Superior temporal gyrus (tissue), 1 donor: ENCODE data around the gene PCNA.

ENCODE experiments used
- DNase-seq: peaks from one replicate; pipeline ENCODE4 v3.0.0-alpha.2; 2016; ENCODE audit errors: extremely low spot score

The PCNA gene

DNA sequence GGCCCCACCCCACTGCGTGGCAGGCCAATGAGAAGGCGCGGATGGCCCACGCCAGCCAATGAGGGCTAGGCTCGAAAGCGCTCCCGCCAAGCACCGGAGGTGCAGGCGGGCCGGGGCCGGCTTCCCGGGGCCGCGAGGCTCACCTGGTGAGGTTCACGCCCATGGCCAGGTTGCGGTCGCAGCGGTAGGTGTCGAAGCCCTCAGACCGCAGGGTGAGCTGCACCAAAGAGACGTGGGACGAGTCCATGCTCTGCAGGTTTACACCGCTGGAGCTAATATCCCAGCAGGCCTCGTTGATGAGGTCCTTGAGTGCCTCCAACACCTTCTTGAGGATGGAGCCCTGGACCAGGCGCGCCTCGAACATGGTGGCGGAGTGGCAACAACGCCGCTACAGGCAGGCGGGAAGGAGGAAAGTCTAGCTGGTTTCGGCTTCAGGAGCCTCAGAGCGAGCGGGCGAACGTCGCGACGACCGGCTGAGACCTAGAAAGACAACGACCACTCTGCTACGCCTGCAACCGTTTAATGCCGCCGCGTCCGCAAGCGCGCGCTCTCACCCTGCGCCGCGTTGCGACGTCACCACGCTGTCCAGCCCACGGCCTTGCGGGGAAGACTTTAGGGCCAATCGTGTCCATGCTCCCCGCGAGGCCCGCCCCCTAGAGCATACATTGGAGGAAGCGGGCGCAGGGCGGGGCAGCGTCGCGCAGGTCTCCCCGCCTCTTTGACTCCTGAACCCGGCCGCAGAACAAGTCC is at the start of gene PCNA:
TSS of gene PCNA (minus strand) at position 524 of the 750 bp plus-strand sequence. CDS start at position 364, 160 bp downstream.
- DNase-seq, result peak; percentile 97

- DNase-seq, result no peak
Observed at GRCh38 chr20:5168651-5169396, 49.1 kb upstream of the PCNA start.

DNA sequence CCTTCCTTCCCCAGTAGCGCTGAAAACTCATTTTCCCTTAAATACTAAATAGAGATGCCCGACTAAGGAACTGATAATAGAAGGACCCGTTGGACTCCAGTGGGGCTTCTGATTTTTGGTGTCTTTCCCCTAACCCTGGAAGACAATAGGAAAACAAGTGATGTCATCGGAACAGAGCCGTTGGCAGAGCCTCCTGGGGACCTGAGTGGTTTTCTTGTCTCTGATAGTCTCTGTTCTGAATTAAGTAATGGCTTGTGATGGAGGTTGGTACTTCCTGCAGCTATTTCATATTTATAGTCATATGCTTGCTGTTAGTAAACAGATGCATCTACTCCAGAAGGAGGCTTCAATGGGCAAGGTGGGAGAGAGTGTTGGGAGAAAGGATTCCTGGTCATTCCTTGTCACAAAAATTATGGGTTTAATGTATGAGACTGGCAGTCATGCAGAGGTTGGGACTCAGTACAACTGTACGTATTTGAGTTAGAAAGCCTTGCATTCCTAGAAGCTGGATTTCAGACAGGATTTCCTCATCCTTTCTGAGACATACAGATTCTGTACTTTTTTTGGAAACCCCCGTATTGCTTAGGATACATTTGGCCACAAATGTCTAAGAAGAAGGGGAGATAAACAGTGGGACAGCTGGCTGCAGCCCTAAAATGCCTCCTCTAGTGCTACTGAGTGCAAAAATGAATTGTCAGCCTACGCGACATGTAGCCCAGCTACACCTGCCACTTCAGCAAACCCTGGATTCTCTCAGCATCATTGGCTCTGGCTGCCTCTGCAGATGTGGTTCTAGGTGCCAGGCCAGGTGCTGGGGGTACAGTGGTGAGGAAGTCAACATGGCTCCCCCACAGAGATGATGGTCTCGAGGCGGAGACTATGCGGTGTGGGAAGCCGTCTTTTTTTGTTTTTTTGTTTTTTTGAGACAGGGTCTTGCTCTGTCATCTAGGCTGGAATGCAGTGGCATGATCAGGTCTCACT is 45.2 kb upstream of the PCNA start:
- DNase-seq, result peak; percentile 61

GRCh38 chr20:5161536-5162164 is 41.9 kb upstream of the PCNA start:
- no peak for DNase-seq

GRCh38 chr20:5160882-5161281 is 41.1 kb upstream of the PCNA start:
- no peak for DNase-seq

DNA sequence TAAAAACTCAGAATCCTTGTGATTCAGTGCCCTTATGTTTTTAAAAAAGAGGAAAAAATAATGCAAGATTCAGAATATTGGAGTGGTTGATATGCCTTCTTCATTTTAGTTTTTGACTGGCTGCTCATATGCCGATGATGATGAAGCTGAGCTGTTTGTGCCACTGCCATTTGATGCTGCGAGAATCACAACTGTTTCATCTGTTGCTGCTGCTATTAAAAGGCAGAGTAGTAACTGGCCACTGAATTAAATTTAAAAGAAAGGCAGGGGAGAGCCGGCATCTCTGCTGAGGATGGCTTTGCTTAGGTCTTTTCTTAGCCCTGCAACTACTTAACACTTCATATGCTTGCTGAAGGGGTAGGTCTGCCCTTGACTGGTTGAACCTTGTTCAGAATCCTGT is 40.2 kb upstream of the PCNA start:
- no peak for DNase-seq

GRCh38 chr20:5156675-5157448 is 37.1 kb upstream of the PCNA start:
- no peak for DNase-seq

DNA sequence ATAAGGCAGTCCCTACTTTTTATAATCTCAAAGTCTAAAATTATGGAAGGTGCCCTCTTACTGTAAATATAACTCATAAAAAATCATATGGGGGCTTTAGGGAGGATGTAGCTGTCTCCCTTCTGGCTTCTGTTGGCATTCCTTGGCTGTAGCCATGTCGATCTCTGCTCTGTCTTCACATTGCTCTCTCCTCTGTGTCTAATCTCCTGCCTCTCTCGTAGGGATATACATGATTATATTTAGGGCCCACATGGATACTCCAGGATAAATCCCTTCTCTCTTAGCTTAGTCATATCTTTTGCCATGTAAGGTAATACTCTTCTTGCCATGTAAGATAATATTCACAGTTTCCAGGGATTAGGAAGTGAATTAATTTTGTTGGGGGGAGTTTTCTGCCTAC is 35.6 kb upstream of the PCNA start:
- no peak for DNase-seq

DNA sequence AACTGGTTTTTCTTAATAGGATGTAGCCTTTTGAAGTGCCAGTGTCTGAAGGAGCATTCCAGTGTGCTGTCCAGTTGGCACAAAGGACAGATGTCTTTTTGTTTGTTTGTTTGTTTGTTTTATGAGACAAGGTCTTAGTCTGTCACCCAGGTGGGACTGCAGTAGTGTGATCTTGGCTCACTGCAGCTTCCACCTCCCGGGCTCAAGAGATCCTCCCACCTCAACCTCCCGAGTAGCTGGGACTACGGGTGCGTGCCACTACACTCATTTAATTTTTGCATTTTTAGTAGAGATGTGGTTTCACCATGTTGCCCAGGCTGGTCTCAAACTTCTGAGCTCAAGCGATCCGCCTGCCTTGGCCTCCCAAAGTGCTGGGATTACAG is 34.8 kb upstream of the PCNA start:
- DNase-seq, result no peak

- DNase-seq, result no peak
Observed at GRCh38 chr20:5153612-5154542, 34.1 kb upstream of the PCNA start.

- no peak for DNase-seq
Observed at GRCh38 chr20:5153152-5153467, 33.4 kb upstream of the PCNA start.

DNA sequence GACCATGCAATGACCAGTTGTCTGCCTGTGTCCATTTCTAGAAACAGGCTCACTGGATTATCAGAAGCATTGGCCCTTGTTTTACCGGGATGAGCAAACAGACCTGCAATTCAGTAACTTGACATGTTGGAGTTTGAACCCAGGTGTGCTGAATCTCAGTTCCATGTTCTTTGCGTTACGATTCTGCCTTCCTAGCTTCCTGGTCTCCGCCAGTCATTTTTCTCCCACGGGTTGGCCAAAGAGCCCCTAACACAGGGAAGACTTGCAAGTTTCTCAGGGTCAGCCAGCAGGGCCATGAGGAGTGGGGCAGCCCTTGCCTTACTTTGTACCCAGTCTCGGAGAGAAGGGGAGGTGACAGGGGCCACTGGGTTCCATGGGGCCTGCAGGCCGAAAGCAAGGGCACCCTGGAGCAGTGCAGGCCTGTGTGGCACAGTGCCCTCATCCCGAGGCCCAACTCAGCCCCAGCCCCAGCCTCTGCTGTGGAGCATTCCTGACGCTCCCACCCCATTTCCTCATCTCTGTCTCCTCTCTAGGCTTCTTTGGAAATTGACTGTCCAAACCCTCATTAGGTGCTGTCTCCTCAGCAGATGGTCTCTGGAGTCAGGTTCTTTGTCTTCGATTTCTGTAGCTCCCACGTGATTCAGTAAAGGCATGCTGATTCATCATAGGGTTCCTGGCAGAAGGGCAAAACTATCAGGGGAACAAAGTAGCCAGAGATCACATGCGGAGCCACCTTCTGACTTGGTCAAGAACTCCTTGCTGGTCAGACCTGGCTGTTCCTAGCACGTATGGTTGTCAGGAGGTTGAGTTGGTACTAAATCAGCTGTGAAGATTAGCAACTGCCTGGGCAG is 30.7 kb upstream of the PCNA start:
- no peak for DNase-seq

GRCh38 chr20:5149892-5150225 is 30.1 kb upstream of the PCNA start:
- no peak for DNase-seq

- DNase-seq, result no peak
Observed at GRCh38 chr20:5148581-5148980, 28.8 kb upstream of the PCNA start.

- no peak for DNase-seq
Observed at GRCh38 chr20:5146871-5147592, 27.3 kb upstream of the PCNA start.

DNA sequence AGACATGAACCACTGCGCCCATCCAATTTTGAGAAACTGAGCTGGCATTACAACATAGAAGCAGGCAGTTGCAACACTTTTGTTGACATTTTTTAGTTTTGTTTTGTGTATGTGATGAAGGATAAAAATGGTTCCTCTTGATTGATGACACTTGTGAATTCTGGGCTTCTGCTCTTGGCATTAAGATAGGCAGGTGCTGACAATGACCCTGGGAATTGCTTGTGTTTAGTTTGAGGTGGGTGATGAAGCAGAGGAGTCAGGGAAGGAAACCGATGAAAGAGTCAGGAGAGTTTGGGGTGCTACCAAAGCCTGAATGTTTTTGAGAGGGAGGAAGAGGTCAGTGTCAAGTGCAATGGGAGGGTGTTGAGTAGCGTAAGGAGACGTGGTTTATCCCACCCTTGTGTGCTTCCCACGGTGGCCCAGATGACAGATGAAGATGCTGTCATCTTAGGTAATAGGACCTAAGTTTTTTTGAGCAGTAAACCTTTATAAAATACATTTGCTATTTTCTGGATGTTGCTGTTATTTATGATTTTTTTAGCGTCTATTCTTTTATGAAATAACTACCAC is 26.4 kb upstream of the PCNA start:
- DNase-seq, result no peak

DNA sequence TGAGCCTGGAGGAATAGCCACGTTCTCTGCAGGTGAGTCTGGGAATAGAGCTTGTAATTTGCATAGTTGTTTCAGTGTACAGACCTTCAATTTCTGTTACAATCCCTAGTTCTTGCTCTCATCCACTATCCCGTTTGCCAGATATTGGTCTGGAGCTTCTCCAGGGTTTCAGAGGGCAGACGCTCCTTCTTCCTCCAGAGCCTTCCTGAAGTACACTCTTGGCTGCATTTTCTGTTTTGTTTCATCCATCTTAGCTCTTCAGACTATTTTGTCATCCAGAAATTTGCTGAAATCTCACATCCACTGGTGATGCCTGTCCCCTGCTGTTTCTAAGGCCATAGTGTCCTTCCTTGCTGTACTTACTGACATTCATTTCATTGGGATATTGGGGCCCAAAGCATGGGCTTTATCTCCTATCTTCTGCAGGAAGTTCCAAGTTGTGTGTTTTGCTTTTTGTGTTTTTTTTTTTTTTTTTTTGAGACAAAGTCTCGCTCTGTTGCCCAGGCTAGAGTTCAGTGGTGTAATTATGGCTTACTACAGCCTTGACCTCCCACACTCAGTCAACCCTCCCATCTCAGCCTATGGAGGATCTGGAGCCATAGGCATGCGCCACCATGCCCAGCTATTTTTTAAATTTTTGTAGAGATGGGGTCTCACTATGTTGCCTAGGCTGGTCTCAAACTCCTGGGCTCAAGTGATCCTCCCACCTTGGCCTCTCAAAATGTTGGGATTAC is 25.8 kb upstream of the PCNA start:
- no peak for DNase-seq
